PC-3 (cell line): ENCODE measurements around the gene SMC1B. TPM values are rescaled to one million over a fixed set of nuclear protein-coding genes. Genes with fewer than 3 reads are reported as not detected.

ENCODE experiments used
- ATAC-seq: fragments of 200-7000 bp; cut with Tn5 transposase; 2 replicates; pipeline ENCODE4 v1.9.1; 2020; ENCODE audit warnings: mild to moderate bottlenecking, moderate library complexity
- BruUV-seq: library from RNA; stranded (reverse); fragments of 400-500 nt; replicated peaks from 2 replicates; lab custom pipeline; 2021; lab: Mats Ljungman, UMichigan
- CTCF ChIA-PET: fragments of 300-600 bp; sonication (Branson Sonifier 250); formaldehyde crosslinking; loops from one replicate; lab custom pipeline; 2022; ENCODE audit warnings: antibody characterized with exemption; lab: Charles Lee
- POLR2A ChIA-PET: fragments of 300-600 bp; sonication (Branson Sonifier 250); formaldehyde crosslinking; loops from one replicate; lab custom pipeline; 2022; ENCODE audit warnings: antibody characterized with exemption; ENCODE audit not compliant: unreplicated experiment; lab: Charles Lee
- DNase-seq: peaks from one replicate; pipeline ENCODE4 v3.0.0-alpha.2; 2015
- H2AFZ ChIP-seq: fragments of 300-600 bp; sonication (generic); 2 replicates; pipeline ENCODE4 v1.6.0; 2016; ENCODE audit warnings: antibody characterized with exemption, low read length
- H3F3A ChIP-seq: fragments of 300-600 bp; sonication (generic); one replicate; pipeline ENCODE4 v1.6.0; 2017; ENCODE audit warnings: antibody characterized with exemption, low read length, control low read depth, mild to moderate bottlenecking; ENCODE audit not compliant: unreplicated experiment
- H3K27ac ChIP-seq: fragments of 300-600 bp; sonication (generic); 2 replicates; pipeline ENCODE4 v1.5.1; 2016; ENCODE audit warnings: mild to moderate bottlenecking, low read length
- H3K27me3 ChIP-seq: fragments of 300-600 bp; sonication (generic); 2 replicates; pipeline ENCODE4 v1.6.1; 2016; ENCODE audit warnings: low read length, mixed read lengths
- H3K36me3 ChIP-seq: fragments of 300-600 bp; sonication (generic); 2 replicates; pipeline ENCODE4 v1.6.1; 2016; ENCODE audit warnings: low read depth, mixed run types, low read length, mixed read lengths
- H3K4me1 ChIP-seq: fragments of 300-600 bp; sonication (generic); 2 replicates; pipeline ENCODE4 v1.5.1; 2016; ENCODE audit warnings: low read length; ENCODE audit not compliant: insufficient read depth
- H3K4me2 ChIP-seq: fragments of 300-600 bp; sonication (generic); 2 replicates; pipeline ENCODE4 v1.6.0; 2016; ENCODE audit warnings: low read length
- H3K4me3 ChIP-seq: fragments of 300-600 bp; sonication (generic); 2 replicates; pipeline ENCODE4 v1.5.1; 2016; ENCODE audit warnings: mild to moderate bottlenecking, low read length, mixed read lengths
- H3K79me2 ChIP-seq: fragments of 300-600 bp; sonication (generic); 2 replicates; pipeline ENCODE4 v1.6.1; 2017; ENCODE audit warnings: low read length, mixed read lengths
- H3K9ac ChIP-seq: fragments of 300-600 bp; sonication (generic); 2 replicates; pipeline ENCODE4 v1.6.0; 2016; ENCODE audit warnings: mild to moderate bottlenecking, low read length
- H3K9me2 ChIP-seq: fragments of 300-600 bp; sonication (generic); replicated peaks from 2 replicates; pipeline ENCODE4 v1.6.1; 2016; ENCODE audit warnings: mixed run types, low read length, mixed read lengths
- H3K9me3 ChIP-seq: fragments of 300-600 bp; sonication (generic); 2 replicates; pipeline ENCODE4 v1.6.1; 2016; ENCODE audit warnings: low read length, mixed read lengths
- H4K20me1 ChIP-seq: fragments of 300-600 bp; sonication (generic); 2 replicates; pipeline ENCODE4 v1.6.1; 2016; ENCODE audit warnings: low read length, mixed read lengths
- CTCF ChIP-seq: fragments of 300-600 bp; sonication (generic); conservative IDR thresholded peaks from 2 replicates; pipeline ENCODE4 v1.5.1; 2017; ENCODE audit warnings: antibody characterized with exemption, low read depth, mild to moderate bottlenecking, low read length
- EZH2 ChIP-seq: fragments of 300-600 bp; sonication (generic); IDR thresholded peaks from one replicate; pipeline ENCODE4 v1.6.1; 2017; ENCODE audit warnings: antibody characterized with exemption, mild to moderate bottlenecking, low read length; ENCODE audit not compliant: unreplicated experiment
- EZH2phosphoT487 ChIP-seq: fragments of 300-600 bp; sonication (generic); IDR thresholded peaks from 2 replicates; pipeline ENCODE4 v1.6.1; 2018; ENCODE audit warnings: mild to moderate bottlenecking, antibody characterized with exemption, low read length, borderline replicate concordance
- intact Hi-C: fragments of 100-400 bp; cut with micrococcal nuclease; formaldehyde crosslinking; loops from 2 replicates; pipeline ENCODE4 v1.9.0; 2023
- total RNA-seq: library from RNA; depleted of rRNA; stranded (reverse); fragments of >200 nt; gene quantifications from 2 replicates; pipeline ENCODE4 v1.2.3, GENCODE V29; 2014

SMC1B gene
- total RNA-seq, 1 experiment from 2014 or later, result 0.04 TPM

- CTCF ChIA-PET, result no interaction called here
Observed at GRCh38 chr22:45420539-45420938, 7.1 kb upstream of the SMC1B start.

GRCh38 chr22:45420011-45420410 lies 6.6 kb upstream of the SMC1B start:
- Histone ChIP-seq H3K4me3 (no peak overlapping the region), H3K27ac (no peak overlapping the region), H3K36me3 (no peaks in the 10 kb centered on the region), H3K79me2 (no peaks in the 10 kb centered on the region), H4K20me1 (no peaks in the 10 kb centered on the region), H3K27me3 (no peaks in the 10 kb centered on the region), H3K4me2 (no peak overlapping the region), H3K4me1 (no peaks in the 10 kb centered on the region), H3K9me2 (no peaks in the 10 kb centered on the region), H3K9me3 (no peaks in the 10 kb centered on the region), H3F3A (no peaks in the 10 kb centered on the region), H2AFZ (no peak overlapping the region), H3K9ac (no peak overlapping the region)
- no TSS peak for BruUV-seq
- DNase-seq (no peak), ATAC-seq (no peak)
- CTCF ChIA-PET, result no interaction called here
- no peak for TF ChIP-seq CTCF
- TF ChIP-seq EZH2phosphoT487, result no peak
- no peak for TF ChIP-seq EZH2
- intact Hi-C loops, result no loop called here
- POLR2A ChIA-PET, result no interaction called here

More at GRCh38 chr22:45420539-45420938, 7.1 kb upstream of the SMC1B start:
- no peak for ATAC-seq
- Histone ChIP-seq H3K79me2 (no peaks in the 10 kb centered on the region), H3K4me1 (no peaks in the 10 kb centered on the region), H3K9me3 (no peaks in the 10 kb centered on the region), H3K4me2 (no peak overlapping the region), H3K27ac (no peak overlapping the region), H2AFZ (no peak overlapping the region), H3K4me3 (no peak overlapping the region), H4K20me1 (no peaks in the 10 kb centered on the region), H3K9me2 (no peaks in the 10 kb centered on the region), H3F3A (no peaks in the 10 kb centered on the region), H3K27me3 (no peaks in the 10 kb centered on the region), H3K9ac (no peak overlapping the region), H3K36me3 (no peaks in the 10 kb centered on the region)
- no TSS peak for BruUV-seq
- TF ChIP-seq EZH2 (no peak), EZH2phosphoT487 (no peak), CTCF (no peak)
- intact Hi-C loops, result no loop called here
- DNase-seq, result no peak
- POLR2A ChIA-PET, result no interaction called here

GRCh38 chr22:45418770-45419138 lies 5.4 kb upstream of the SMC1B start:
- intact Hi-C loops, result no loop called here
- Histone ChIP-seq H3K27ac (no peak overlapping the region), H3K36me3 (no peaks in the 10 kb centered on the region), H3K4me3 (no peak overlapping the region), H3K9me3 (no peaks in the 10 kb centered on the region), H4K20me1 (no peaks in the 10 kb centered on the region), H3K4me2 (no peak overlapping the region), H3F3A (no peaks in the 10 kb centered on the region), H3K27me3 (no peaks in the 10 kb centered on the region), H3K79me2 (no peaks in the 10 kb centered on the region), H3K9ac (no peak overlapping the region), H2AFZ (no peak overlapping the region), H3K4me1 (peaks cover 2% of the 10 kb centered on the region; the same call in 1 of the 2 replicates), H3K9me2 (no peaks in the 10 kb centered on the region)
- DNase-seq (no peak), ATAC-seq (no peak)
- BruUV-seq, result no TSS peak
- TF ChIP-seq CTCF, result no peak
- no peak for TF ChIP-seq EZH2phosphoT487
- no peak for TF ChIP-seq EZH2
- POLR2A ChIA-PET, result no interaction called here
- CTCF ChIA-PET, result no interaction called here
